ENCODE results near the gene ZDHHC3.

The ZDHHC3 gene

DNA sequence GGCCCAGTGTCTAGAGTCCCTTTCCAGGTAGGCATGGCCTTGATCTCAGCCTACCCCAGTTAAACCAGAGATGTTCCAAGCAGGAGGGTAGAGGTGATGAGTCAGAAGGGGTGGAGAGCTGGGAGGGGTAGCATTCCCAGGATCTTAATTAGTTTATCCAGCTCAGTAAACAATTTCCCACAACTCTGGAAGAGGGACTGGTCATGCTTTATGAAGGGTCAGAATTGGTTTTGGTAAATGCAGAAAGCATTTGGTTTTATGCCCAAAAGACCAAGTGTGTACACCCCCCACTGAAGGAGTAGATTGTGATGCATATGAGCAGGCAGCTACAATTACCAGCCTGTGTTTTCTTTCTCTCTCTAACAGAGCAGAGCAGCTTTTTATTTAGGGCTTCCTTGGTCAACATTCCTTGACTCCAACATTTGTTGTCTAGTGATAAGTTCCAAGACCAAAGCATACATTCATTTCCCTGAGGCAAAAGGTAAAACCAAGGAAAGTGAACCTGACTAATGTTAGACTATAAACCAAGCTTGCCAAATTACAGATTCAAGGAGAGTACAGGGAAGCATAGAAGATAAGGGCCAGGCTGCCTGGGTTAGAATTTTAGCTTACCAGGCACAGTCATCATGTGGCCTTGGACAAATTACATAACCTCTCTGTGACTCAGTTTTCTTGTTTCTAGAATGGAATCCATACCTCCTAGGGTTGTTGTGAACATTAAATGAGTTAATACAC lies 17.7 kb upstream of the ZDHHC3 start:
- TF ChIP-seq SIN3A (IDR thresholded peaks at IDR 0.05; ENCODE audit: borderline replicate concordance, insufficient read depth, low read length) (no peak), TAF1 (IDR thresholded peaks at IDR 0.05; ENCODE audit: borderline replicate concordance, insufficient read depth, low read length) (no peak), FOXP2 (optimal IDR thresholded peaks at IDR 0.05; ENCODE audit: borderline replicate concordance, extremely low read depth, extremely low read length, insufficient read depth) (no peak), POLR2AphosphoS5 (IDR thresholded peaks at IDR 0.05; ENCODE audit: low read depth, low read length) (no peak)
- TF ChIP-seq, protein P1, sequence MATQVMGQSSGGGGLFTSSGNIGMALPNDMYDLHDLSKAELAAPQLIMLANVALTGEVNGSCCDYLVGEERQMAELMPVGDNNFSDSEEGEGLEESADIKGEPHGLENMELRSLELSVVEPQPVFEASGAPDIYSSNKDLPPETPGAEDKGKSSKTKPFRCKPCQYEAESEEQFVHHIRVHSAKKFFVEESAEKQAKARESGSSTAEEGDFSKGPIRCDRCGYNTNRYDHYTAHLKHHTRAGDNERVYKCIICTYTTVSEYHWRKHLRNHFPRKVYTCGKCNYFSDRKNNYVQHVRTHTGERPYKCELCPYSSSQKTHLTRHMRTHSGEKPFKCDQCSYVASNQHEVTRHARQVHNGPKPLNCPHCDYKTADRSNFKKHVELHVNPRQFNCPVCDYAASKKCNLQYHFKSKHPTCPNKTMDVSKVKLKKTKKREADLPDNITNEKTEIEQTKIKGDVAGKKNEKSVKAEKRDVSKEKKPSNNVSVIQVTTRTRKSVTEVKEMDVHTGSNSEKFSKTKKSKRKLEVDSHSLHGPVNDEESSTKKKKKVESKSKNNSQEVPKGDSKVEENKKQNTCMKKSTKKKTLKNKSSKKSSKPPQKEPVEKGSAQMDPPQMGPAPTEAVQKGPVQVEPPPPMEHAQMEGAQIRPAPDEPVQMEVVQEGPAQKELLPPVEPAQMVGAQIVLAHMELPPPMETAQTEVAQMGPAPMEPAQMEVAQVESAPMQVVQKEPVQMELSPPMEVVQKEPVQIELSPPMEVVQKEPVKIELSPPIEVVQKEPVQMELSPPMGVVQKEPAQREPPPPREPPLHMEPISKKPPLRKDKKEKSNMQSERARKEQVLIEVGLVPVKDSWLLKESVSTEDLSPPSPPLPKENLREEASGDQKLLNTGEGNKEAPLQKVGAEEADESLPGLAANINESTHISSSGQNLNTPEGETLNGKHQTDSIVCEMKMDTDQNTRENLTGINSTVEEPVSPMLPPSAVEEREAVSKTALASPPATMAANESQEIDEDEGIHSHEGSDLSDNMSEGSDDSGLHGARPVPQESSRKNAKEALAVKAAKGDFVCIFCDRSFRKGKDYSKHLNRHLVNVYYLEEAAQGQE (IDR thresholded peaks at IDR 0.05; ENCODE audit: insufficient read depth in 1 of 2, low read depth in 2 of 2, low read length in 2 of 2): no peak

DNA sequence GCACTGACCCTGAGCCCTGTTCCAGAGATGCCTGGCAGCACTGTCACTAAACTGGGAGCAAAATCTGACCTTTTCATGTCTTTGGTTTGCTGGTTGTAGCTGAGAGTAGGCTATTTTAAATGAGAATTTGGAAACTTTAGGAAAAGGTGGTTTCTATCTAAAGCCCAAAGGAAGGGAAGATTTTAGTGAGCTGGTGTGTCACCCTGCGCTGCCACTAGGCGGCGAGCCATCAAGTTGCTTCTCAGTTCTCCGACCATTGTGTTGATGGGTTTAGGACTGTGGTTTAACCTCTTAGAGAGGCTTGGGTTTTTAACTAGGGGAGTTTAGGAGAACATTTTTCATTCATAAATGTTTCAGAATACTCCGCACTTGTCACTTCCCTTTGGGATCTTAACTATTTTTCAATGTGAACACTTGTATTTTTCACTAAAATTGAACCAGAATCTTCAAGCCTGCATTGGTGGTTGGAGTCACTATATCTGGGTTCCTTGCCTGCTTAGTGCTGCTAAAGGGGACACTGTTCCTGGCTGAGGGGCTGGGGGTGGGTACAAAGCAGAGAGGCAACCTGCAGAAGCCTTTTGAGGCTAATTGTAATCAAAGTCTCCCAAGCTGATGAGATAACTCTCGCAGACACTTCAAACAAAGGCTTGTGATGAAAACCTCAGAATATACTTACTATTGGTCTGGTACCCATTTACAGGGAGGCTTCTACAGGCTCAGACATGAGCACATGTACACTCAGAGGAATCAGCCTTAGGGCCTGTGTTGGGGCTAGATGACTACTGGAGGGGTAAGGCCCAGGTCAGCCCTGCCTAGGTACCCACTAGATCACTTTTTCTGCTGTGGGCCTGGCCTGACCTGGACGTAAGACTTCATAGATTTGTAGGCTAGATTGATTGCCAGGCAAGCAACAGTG lies 16.8 kb upstream of the ZDHHC3 start:
- no peak for TF ChIP-seq SIN3A (IDR thresholded peaks at IDR 0.05; ENCODE audit: borderline replicate concordance, insufficient read depth, low read length)
- TF ChIP-seq, protein P1 (IDR thresholded peaks at IDR 0.05; ENCODE audit: insufficient read depth in 1 of 2, low read depth in 2 of 2, low read length in 2 of 2): no peak
- TF ChIP-seq TAF1 (IDR thresholded peaks at IDR 0.05; ENCODE audit: borderline replicate concordance, insufficient read depth, low read length): no peak
- TF ChIP-seq FOXP2 (optimal IDR thresholded peaks at IDR 0.05; ENCODE audit: borderline replicate concordance, extremely low read depth, extremely low read length, insufficient read depth): no peak
- TF ChIP-seq POLR2AphosphoS5 (IDR thresholded peaks at IDR 0.05; ENCODE audit: low read depth, low read length): no peak

- no peak for TF ChIP-seq POLR2AphosphoS5 (IDR thresholded peaks at IDR 0.05; ENCODE audit: low read depth, low read length)
- TF ChIP-seq SIN3A (IDR thresholded peaks at IDR 0.05; ENCODE audit: borderline replicate concordance, insufficient read depth, low read length): no peak
Observed at GRCh38 chr3:44991326-44991725, 15.4 kb upstream of the ZDHHC3 start.

GRCh38 chr3:44989636-44990373 lies 13.8 kb upstream of the ZDHHC3 start:
- TF ChIP-seq, protein P1 (IDR thresholded peaks at IDR 0.05; ENCODE audit: insufficient read depth in 1 of 2, low read depth in 2 of 2, low read length in 2 of 2): no peak
- TF ChIP-seq SIN3A (IDR thresholded peaks at IDR 0.05; ENCODE audit: borderline replicate concordance, insufficient read depth, low read length): no peak
- TF ChIP-seq TAF1 (IDR thresholded peaks at IDR 0.05; ENCODE audit: borderline replicate concordance, insufficient read depth, low read length): no peak
- no peak for TF ChIP-seq POLR2AphosphoS5 (IDR thresholded peaks at IDR 0.05; ENCODE audit: low read depth, low read length)
- TF ChIP-seq FOXP2 (optimal IDR thresholded peaks at IDR 0.05; ENCODE audit: borderline replicate concordance, extremely low read depth, extremely low read length, insufficient read depth): no peak

DNA sequence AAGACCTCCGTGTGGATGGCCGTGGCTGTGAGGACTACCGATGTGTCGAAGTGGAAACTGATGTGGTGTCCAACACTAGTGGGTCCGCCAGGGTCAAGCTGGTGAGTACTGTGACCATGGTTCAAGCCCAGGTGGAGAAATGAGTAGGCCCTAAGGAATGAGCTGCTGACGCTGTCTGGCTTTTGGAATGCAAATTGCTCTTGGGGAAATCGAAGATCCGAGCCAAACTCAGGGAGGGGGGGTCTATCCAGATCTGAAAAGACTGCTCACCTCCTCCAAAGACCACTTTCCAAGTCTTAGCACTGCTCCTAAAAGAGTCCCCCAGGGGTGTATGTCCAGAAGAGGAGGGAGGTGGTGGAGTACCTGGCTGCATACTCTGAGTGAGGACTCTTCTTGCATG lies 13.2 kb upstream of the ZDHHC3 start:
- no peak for TF ChIP-seq POLR2AphosphoS5 (IDR thresholded peaks at IDR 0.05; ENCODE audit: low read depth, low read length)
- TF ChIP-seq, protein P1 (IDR thresholded peaks at IDR 0.05; ENCODE audit: insufficient read depth in 1 of 2, low read depth in 2 of 2, low read length in 2 of 2): no peak
- TF ChIP-seq SIN3A (IDR thresholded peaks at IDR 0.05; ENCODE audit: borderline replicate concordance, insufficient read depth, low read length): no peak
- TF ChIP-seq FOXP2 (optimal IDR thresholded peaks at IDR 0.05; ENCODE audit: borderline replicate concordance, extremely low read depth, extremely low read length, insufficient read depth): no peak
- TF ChIP-seq TAF1 (IDR thresholded peaks at IDR 0.05; ENCODE audit: borderline replicate concordance, insufficient read depth, low read length): no peak
